AG10803 (cell line): ENCODE data around the gene PSMD6.

ENCODE experiments used
- DNase-seq: peaks from one replicate; pipeline ENCODE4 v3.0.0; 2010; ENCODE audit warnings: low read depth
- H3K4me3 ChIP-seq: 2 replicates; pipeline ENCODE4 v1.5.1; 2011; ENCODE audit warnings: mild to moderate bottlenecking, low read length, control low read depth
- TF ChIP-seq, protein P1 (sequence below): conservative IDR thresholded peaks from 2 replicates; pipeline ENCODE4 v1.5.1; 2011; ENCODE audit warnings: mild to moderate bottlenecking, low read length, control low read depth, inconsistent platforms

Gene PSMD6

DNA sequence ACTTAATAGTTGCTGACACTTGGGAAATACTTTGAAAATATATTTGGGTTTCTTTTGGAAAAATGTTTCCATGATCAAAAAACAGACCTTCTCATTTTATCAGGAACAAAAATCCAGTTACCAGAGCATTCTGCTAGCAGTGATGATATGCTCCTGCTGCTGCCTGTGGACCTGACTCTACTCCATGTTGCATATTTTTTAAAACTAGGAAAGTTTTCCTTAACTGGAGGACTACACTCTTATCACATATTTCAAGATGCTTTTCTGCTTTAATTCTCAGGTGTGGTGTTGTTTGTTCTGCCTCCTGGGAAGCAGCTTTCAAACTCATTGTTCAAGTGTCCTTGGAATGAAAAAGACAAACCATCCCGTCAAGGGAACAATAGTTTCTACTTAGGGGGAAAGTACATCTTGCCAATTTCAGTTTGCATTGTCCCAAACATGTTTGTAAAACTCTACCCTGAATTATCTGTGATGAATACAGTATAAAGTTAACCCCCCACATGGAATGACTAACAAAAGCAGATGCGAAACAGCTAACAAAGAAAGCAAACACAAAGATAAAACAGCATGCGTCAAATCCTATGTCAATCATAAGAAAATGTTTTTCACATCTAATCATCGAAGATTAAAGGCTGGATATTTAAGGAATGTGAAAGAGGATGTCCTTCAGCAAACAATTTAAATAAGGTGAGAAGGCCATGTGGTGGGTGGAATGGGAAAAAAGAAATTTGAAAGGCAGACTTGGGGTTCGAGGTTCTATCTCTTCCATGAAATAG, 40.1 kb upstream of the PSMD6 start:
- DNase-seq, result no peak
- TF ChIP-seq, protein P1, sequence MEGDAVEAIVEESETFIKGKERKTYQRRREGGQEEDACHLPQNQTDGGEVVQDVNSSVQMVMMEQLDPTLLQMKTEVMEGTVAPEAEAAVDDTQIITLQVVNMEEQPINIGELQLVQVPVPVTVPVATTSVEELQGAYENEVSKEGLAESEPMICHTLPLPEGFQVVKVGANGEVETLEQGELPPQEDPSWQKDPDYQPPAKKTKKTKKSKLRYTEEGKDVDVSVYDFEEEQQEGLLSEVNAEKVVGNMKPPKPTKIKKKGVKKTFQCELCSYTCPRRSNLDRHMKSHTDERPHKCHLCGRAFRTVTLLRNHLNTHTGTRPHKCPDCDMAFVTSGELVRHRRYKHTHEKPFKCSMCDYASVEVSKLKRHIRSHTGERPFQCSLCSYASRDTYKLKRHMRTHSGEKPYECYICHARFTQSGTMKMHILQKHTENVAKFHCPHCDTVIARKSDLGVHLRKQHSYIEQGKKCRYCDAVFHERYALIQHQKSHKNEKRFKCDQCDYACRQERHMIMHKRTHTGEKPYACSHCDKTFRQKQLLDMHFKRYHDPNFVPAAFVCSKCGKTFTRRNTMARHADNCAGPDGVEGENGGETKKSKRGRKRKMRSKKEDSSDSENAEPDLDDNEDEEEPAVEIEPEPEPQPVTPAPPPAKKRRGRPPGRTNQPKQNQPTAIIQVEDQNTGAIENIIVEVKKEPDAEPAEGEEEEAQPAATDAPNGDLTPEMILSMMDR, result no peak
- no peak overlapping the region for H3K4me3 ChIP-seq

- no peak overlapping the region for H3K4me3 ChIP-seq
- DNase-seq, result no peak
- TF ChIP-seq, protein P1, result no peak
Observed at GRCh38 chr3:64061628-64062027, 38.3 kb upstream of the PSMD6 start.

DNA sequence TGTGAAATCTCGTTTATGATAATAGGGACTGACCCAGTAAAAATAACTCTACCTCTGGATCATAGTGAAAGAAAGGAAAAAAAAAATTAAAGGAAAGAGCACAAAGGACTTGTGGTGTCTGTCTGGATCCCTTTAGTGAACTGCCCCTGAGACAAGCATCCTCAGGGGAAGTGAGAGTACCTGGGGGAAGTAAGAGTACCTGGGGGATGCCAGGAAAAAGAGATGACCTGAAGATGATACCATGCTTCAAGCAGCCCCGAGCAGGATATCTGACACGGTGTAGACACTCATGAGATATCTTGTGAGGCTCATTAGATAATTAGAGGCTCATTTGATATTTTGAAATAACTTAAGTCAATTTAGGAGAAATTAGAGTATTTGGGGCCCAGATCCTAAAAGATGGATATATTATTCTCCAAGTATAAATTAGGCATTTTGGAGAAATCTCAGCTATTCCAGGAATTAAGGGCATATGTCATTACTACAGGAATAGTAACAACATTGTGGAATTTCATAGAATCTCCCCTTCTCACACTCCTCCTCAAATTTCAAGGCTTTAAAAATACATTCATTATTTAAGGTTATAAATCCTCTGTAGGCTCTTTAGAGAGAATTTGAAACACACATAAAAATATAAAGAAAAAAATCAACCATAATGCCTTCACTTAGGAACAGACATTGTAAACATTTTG, 36.3 kb upstream of the PSMD6 start:
- no peak overlapping the region for H3K4me3 ChIP-seq
- DNase-seq, result no peak
- TF ChIP-seq, protein P1, result no peak

GRCh38 chr3:64058566-64058965, 35.3 kb upstream of the PSMD6 start:
- DNase-seq, result no peak
- TF ChIP-seq, protein P1, result no peak

DNA sequence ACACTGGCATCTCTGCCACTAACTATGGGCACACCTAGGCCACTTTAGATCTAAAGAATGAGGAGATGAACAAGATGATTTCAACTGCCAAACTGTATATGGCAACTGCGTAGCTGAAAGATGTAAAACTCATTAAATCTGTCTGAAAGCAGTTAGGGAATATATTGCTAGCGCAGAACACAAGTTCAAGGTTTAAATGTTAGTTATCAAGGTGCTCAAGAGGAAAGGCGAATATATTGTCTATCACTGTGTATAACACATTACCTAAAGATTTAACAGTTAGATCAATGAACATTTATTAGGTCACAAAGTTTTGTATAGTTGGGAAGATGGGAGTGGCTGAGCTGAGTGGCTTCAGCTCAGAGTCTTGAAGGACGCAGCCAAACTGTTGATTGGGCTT, 33.9 kb upstream of the PSMD6 start:
- TF ChIP-seq, protein P1, result no peak
- no peak for DNase-seq

More at GRCh38 chr3:64058566-64058965, 35.3 kb upstream of the PSMD6 start:
- no peak overlapping the region for H3K4me3 ChIP-seq

GRCh38 chr3:64056606-64057180, 33.4 kb upstream of the PSMD6 start:
- peak; percentile 61 for DNase-seq
- no peak overlapping the region for H3K4me3 ChIP-seq
- TF ChIP-seq, protein P1, result no peak

More for the DNA sequence above, 33.9 kb upstream of the PSMD6 start:
- H3K4me3 ChIP-seq, result no peak overlapping the region
